ENCODE data around the gene TTLL8. TPM values are rescaled to one million over a fixed set of nuclear protein-coding genes. Genes with fewer than 3 reads are reported as not detected.

Gene TTLL8
- polyA plus RNA-seq, 1 donor from 2014 or later: not detected

GRCh38 chr22:50039669-50040443 lies 18.2 kb downstream of the TTLL8 start:
- Histone ChIP-seq H3K9me3 (ENCODE audit: low read length) (no peaks in the 10 kb centered on the region), H2AFZ (ENCODE audit: low read depth, low read length) (no peak overlapping the region), H3K9ac (ENCODE audit: low read length) (no peak overlapping the region), H3K36me3 (ENCODE audit: insufficient read depth, low read length) (no peaks in the 10 kb centered on the region), H3K4me3 (ENCODE audit: low read length) (no peak overlapping the region), H3K79me2 (replicated peaks; ENCODE audit: insufficient read depth, low read length) (no peaks in the 10 kb centered on the region), H3K4me2 (ENCODE audit: low read length) (no peak overlapping the region), H3F3A (ENCODE audit: insufficient read depth, low read length, poor library complexity, severe bottlenecking) (no peaks in the 10 kb centered on the region), H3K27ac (ENCODE audit: low read length) (no peak overlapping the region), H3K27me3 (ENCODE audit: insufficient read depth, low read depth, low read length) (no peaks in the 10 kb centered on the region), H3K9me2 (ENCODE audit: insufficient read depth, low read length) (no peaks in the 10 kb centered on the region), H4K20me1 (ENCODE audit: insufficient read depth) (no peaks in the 10 kb centered on the region)
- no peak for TF ChIP-seq TAF1 (IDR thresholded peaks at IDR 0.05; ENCODE audit: low read depth)
- TF ChIP-seq CTCF (IDR thresholded peaks at IDR 0.05; ENCODE audit: poor library complexity, severe bottlenecking): no peak
- TF ChIP-seq EZH2 (IDR thresholded peaks at IDR 0.05; ENCODE audit: borderline replicate concordance, insufficient read depth, low read length, poor library complexity, severe bottlenecking): no peak
- TF ChIP-seq MXI1 (conservative IDR thresholded peaks at IDR 0.05; ENCODE audit: poor library complexity, severe bottlenecking): no peak
- TF ChIP-seq SMC3 (conservative IDR thresholded peaks at IDR 0.05; ENCODE audit: poor library complexity): no peak
- no peak for TF ChIP-seq EP300 (conservative IDR thresholded peaks at IDR 0.05; ENCODE audit: poor library complexity, severe bottlenecking)
- no peak for TF ChIP-seq POLR2AphosphoS5 (IDR thresholded peaks at IDR 0.05)
- no peak for TF ChIP-seq RAD21 (conservative IDR thresholded peaks at IDR 0.05)
- no peak for TF ChIP-seq REST (IDR thresholded peaks at IDR 0.05; ENCODE audit: borderline replicate concordance)

GRCh38 chr22:50035976-50036724 lies 21.9 kb downstream of the TTLL8 start:
- Histone ChIP-seq H2AFZ (ENCODE audit: low read depth, low read length) (no peak overlapping the region), H3F3A (ENCODE audit: insufficient read depth, low read length, poor library complexity, severe bottlenecking) (no peaks in the 10 kb centered on the region)
- TF ChIP-seq TAF1 (IDR thresholded peaks at IDR 0.05; ENCODE audit: low read depth): no peak
- TF ChIP-seq MXI1 (conservative IDR thresholded peaks at IDR 0.05; ENCODE audit: poor library complexity, severe bottlenecking): no peak
- no peak for TF ChIP-seq CTCF (IDR thresholded peaks at IDR 0.05; ENCODE audit: poor library complexity, severe bottlenecking)
- TF ChIP-seq POLR2AphosphoS5 (IDR thresholded peaks at IDR 0.05): no peak
- TF ChIP-seq EP300 (conservative IDR thresholded peaks at IDR 0.05; ENCODE audit: poor library complexity, severe bottlenecking): no peak
- no peak for TF ChIP-seq REST (IDR thresholded peaks at IDR 0.05; ENCODE audit: borderline replicate concordance)
- no peak for TF ChIP-seq SMC3 (conservative IDR thresholded peaks at IDR 0.05; ENCODE audit: poor library complexity)
- TF ChIP-seq EZH2 (IDR thresholded peaks at IDR 0.05; ENCODE audit: borderline replicate concordance, insufficient read depth, low read length, poor library complexity, severe bottlenecking): no peak
- TF ChIP-seq RAD21 (conservative IDR thresholded peaks at IDR 0.05): no peak

More at GRCh38 chr22:50035976-50036724, 21.9 kb downstream of the TTLL8 start:
- no peak overlapping the region for H3K27ac ChIP-seq (ENCODE audit: low read length)
- no peaks in the 10 kb centered on the region for H3K79me2 ChIP-seq (replicated peaks; ENCODE audit: insufficient read depth, low read length)
- H3K36me3 ChIP-seq (ENCODE audit: insufficient read depth, low read length): no peaks in the 10 kb centered on the region
- H3K4me2 ChIP-seq (ENCODE audit: low read length): no peak overlapping the region
- no peak overlapping the region for H3K9ac ChIP-seq (ENCODE audit: low read length)
- H3K9me2 ChIP-seq (ENCODE audit: insufficient read depth, low read length): no peaks in the 10 kb centered on the region
- H4K20me1 ChIP-seq (ENCODE audit: insufficient read depth): no peaks in the 10 kb centered on the region
- no peak overlapping the region for H3K4me3 ChIP-seq (ENCODE audit: low read length)
- no peaks in the 10 kb centered on the region for H3K9me3 ChIP-seq (ENCODE audit: low read length)
- no peaks in the 10 kb centered on the region for H3K27me3 ChIP-seq (ENCODE audit: insufficient read depth, low read depth, low read length)
